Esophagus muscularis mucosa (tissue), 3 donors: ENCODE measurements around the gene VCPKMT.

Experiments
- POLR2A ChIP-seq: fragments of 450-650 bp; IDR thresholded peaks from one replicate; pipeline ENCODE4 v1.6.1; 2017; ENCODE audit warnings: antibody characterized with exemption, moderate library complexity, mild to moderate bottlenecking, low read depth
- TF ChIP-seq, protein P1 (sequence below), 3 experiments: fragments of 200-600 bp in 2 of 3; fragments of 450-650 bp in 1 of 3; sonication (generic) in 2 of 3; IDR thresholded peaks; one replicate each; pipeline ENCODE4 v1.5.1; 2017 to 2019; ENCODE audit warnings: antibody characterized with exemption in 3 of 3, mild to moderate bottlenecking in 2 of 3, moderate library complexity in 1 of 3

DNA sequence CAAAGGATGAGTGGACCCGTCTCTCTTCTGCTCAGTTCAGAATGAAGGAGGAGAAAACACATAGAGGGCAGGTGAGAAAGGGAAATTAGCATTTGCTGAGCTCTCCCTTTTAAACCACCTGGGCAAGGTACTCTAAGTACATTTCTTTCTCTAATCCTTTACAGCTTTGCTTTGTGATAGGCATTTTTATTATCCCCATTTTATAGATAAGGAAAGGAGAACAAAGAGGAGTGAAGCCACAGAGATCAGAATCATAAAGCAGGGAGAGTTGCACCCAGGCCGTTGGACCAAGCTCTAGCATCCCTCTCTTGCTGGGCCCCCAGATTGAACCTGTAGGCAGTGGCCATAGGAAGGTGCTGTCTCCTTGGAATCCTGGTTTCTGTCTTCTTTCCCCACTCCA, 47.0 kb downstream of the VCPKMT start:
- TF ChIP-seq POLR2A = no peak
- TF ChIP-seq, protein P1, sequence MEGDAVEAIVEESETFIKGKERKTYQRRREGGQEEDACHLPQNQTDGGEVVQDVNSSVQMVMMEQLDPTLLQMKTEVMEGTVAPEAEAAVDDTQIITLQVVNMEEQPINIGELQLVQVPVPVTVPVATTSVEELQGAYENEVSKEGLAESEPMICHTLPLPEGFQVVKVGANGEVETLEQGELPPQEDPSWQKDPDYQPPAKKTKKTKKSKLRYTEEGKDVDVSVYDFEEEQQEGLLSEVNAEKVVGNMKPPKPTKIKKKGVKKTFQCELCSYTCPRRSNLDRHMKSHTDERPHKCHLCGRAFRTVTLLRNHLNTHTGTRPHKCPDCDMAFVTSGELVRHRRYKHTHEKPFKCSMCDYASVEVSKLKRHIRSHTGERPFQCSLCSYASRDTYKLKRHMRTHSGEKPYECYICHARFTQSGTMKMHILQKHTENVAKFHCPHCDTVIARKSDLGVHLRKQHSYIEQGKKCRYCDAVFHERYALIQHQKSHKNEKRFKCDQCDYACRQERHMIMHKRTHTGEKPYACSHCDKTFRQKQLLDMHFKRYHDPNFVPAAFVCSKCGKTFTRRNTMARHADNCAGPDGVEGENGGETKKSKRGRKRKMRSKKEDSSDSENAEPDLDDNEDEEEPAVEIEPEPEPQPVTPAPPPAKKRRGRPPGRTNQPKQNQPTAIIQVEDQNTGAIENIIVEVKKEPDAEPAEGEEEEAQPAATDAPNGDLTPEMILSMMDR (IDR thresholded peaks at IDR 0.05) = no peak
